HepG2 (cell line): ENCODE measurements around the gene C1orf35. TPM values are rescaled to one million over a fixed set of nuclear protein-coding genes. Genes with fewer than 3 reads are reported as not detected.

Source experiments
- AHR ChIP-seq: IDR thresholded peaks from 2 replicates; pipeline ENCODE4 v1.6.1; 2018; ENCODE audit warnings: missing genetic modification reagents, missing compliant biosample characterization
- CBX5 ChIP-seq: sonication (generic); formaldehyde crosslinking; IDR thresholded peaks from 2 replicates; pipeline ENCODE4 v1.4.0; 2020; ENCODE audit warnings: missing genetic modification reagents, borderline replicate concordance
- FOXA3 ChIP-seq: IDR thresholded peaks from 2 replicates; pipeline ENCODE4 v1.6.1; 2016; ENCODE audit warnings: missing genetic modification reagents, missing compliant biosample characterization
- FOXJ3 ChIP-seq: sonication (generic); formaldehyde crosslinking; IDR thresholded peaks from 2 replicates; pipeline ENCODE4 v1.4.0; 2020; ENCODE audit warnings: missing genetic modification reagents, mild to moderate bottlenecking, borderline replicate concordance
- HOXA5 ChIP-seq: sonication (generic); formaldehyde crosslinking; IDR thresholded peaks from 2 replicates; pipeline ENCODE4 v1.4.0; 2020; ENCODE audit warnings: missing genetic modification reagents
- JUN ChIP-seq: sonication (generic); formaldehyde crosslinking; IDR thresholded peaks from 2 replicates; pipeline ENCODE4 v1.4.0; 2020; ENCODE audit warnings: mild to moderate bottlenecking, missing genetic modification reagents
- MAFK ChIP-seq, 2 experiments: IDR thresholded peaks in 1 of 2; conservative IDR thresholded peaks in 1 of 2; 2 replicates each; pipeline ENCODE4 v1.6.1; 2011; ENCODE audit warnings: improper control_type of control experiment in 2 of 2, low read length in 2 of 2
- MED1 ChIP-seq: sonication (generic); formaldehyde crosslinking; IDR thresholded peaks from 2 replicates; pipeline ENCODE4 v1.4.0; 2020; ENCODE audit warnings: missing genetic modification reagents
- NCOR1 ChIP-seq: fragments of 200-600 bp; sonication (generic); IDR thresholded peaks from 2 replicates; pipeline ENCODE4 v1.7.0; 2017; ENCODE audit warnings: antibody characterized with exemption, low read length, borderline replicate concordance
- NFKB2 ChIP-seq: sonication (generic); formaldehyde crosslinking; IDR thresholded peaks from 2 replicates; pipeline ENCODE4 v1.4.0; 2020; ENCODE audit warnings: missing genetic modification reagents, borderline replicate concordance
- NFYB ChIP-seq: sonication (generic); formaldehyde crosslinking; IDR thresholded peaks from 2 replicates; pipeline ENCODE4 v1.4.0; 2020; ENCODE audit warnings: missing genetic modification reagents
- RNF2 ChIP-seq: fragments of 450-650 bp; conservative IDR thresholded peaks from 2 replicates; pipeline ENCODE4 v1.6.1; 2016; ENCODE audit warnings: low read depth
- SAFB2 ChIP-seq: sonication (generic); formaldehyde crosslinking; IDR thresholded peaks from 2 replicates; pipeline ENCODE4 v1.5.1; 2020; ENCODE audit warnings: missing genetic modification reagents, low read depth, mild to moderate bottlenecking, borderline replicate concordance
- TCF12 ChIP-seq, 2 experiments: fragments of 450-650 bp in 1 of 2; sonication (generic) in 1 of 2; formaldehyde crosslinking in 1 of 2; IDR thresholded peaks; 2 replicates each; pipeline versions ENCODE4 v1.6.1 to v1.8.0; 2017 to 2022; ENCODE audit warnings: antibody characterized with exemption in 1 of 2, mild to moderate bottlenecking in 1 of 2, missing genetic modification reagents in 1 of 2, moderate library complexity in 1 of 2
- YEATS4 ChIP-seq: sonication (generic); formaldehyde crosslinking; IDR thresholded peaks from 2 replicates; pipeline ENCODE4 v1.4.0; 2020; ENCODE audit warnings: missing genetic modification reagents, borderline replicate concordance
- ZBTB4 ChIP-seq: sonication (generic); formaldehyde crosslinking; IDR thresholded peaks from 2 replicates; pipeline ENCODE4 v1.4.0; 2020; ENCODE audit warnings: missing genetic modification reagents, mild to moderate bottlenecking, borderline replicate concordance
- ZKSCAN1 ChIP-seq: fragments of 150-350 bp; IDR thresholded peaks from 2 replicates; pipeline ENCODE4 v1.6.1; 2014; ENCODE audit warnings: low read length
- ZNF33A ChIP-seq: sonication (generic); formaldehyde crosslinking; IDR thresholded peaks from 2 replicates; pipeline ENCODE4 v1.5.1; 2020; ENCODE audit warnings: missing genetic modification reagents, mild to moderate bottlenecking, moderate library complexity, borderline replicate concordance
- ZNF724P ChIP-seq: sonication (generic); formaldehyde crosslinking; IDR thresholded peaks from 2 replicates; pipeline ENCODE4 v1.8.0; 2022; ENCODE audit warnings: missing genetic modification reagents, borderline replicate concordance
- polyA plus RNA-seq, 8 experiments: library from polyadenylated mRNA; depleted of rRNA in 3 of 8; stranded (reverse) in 7 of 8; unstranded in 1 of 8; fragments of >200 nt; fragmentation: Illumina TruSeq in 4 of 8; extraction: Trizol in 4 of 8; gene quantifications; 2 replicates each; pipeline versions ENCODE4 v1.2.1 to v1.2.3, GENCODE V29; 2011 to 2016; ENCODE audit warnings: low read depth in 4 of 8, missing spikeins in 1 of 8, mixed read lengths in 1 of 8; ENCODE audit not compliant: insufficient read depth in 1 of 8
- total RNA-seq, 5 experiments: library from RNA; depleted of rRNA; stranded (reverse); fragments of >200 nt; fragmentation: Illumina TruSeq; extraction: Trizol; gene quantifications; 2 replicates each; pipeline ENCODE4 v1.2.3, GENCODE V29; 2016; ENCODE audit warnings: low read depth in 1 of 5
- TF ChIP-seq, protein P1 (sequence below): sonication (generic); formaldehyde crosslinking; IDR thresholded peaks from 2 replicates; pipeline ENCODE4 v1.9.0; 2021; ENCODE audit warnings: missing genetic modification reagents, borderline replicate concordance
- TF ChIP-seq, protein P2 (sequence below): sonication (generic); formaldehyde crosslinking; IDR thresholded peaks from 2 replicates; pipeline ENCODE4 v1.4.0; 2020; ENCODE audit warnings: mild to moderate bottlenecking, missing genetic modification reagents

C1orf35 gene
- total and polyA plus RNA-seq, 2 of the 13 experiments (the other 11 are each of a cell fraction or from before 2014, with no cell fraction given) = 8.1 to 19.3 TPM

DNA sequence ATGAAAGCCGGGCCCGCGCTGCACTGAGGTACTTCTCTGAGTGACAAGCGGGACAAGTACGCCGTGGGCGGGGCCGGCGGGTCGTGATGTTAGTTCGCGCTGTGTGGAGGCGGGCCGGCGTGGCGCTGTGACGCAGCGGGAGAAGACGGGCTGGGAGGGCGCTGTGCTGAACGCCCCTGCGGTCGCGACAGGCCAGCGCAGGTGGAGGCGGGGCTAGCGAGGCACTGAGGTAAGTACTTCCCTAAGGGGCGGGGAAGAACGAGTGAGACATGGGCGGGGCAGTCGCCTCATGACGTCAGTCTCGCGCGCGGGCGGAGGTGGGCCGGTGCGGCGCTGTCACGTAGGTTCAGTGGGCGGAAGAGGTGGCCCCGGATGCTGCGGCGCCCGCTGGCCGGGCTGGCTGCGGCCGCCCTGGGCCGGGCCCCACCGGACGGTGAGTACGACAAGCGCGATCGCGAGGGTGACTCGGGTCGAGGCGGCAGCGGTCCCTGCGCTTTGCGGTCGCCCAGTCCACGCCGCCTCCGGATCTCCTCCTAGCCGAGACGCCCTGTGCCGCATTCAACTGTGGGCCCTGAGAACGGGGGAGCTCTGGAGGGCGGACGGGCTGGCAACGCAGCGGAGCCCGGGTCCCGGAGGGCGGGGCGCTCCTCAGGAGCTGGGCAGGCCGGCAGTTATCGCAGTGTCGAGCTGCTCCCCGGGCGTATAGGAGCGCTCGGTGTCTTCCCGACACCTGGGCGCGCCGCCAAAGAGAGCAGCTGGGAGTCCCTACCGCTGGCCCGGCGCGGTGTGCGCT lies 37.0 kb upstream of the C1orf35 start, which contains the start of gene GUK1 (continued):
- TF ChIP-seq, protein P1, sequence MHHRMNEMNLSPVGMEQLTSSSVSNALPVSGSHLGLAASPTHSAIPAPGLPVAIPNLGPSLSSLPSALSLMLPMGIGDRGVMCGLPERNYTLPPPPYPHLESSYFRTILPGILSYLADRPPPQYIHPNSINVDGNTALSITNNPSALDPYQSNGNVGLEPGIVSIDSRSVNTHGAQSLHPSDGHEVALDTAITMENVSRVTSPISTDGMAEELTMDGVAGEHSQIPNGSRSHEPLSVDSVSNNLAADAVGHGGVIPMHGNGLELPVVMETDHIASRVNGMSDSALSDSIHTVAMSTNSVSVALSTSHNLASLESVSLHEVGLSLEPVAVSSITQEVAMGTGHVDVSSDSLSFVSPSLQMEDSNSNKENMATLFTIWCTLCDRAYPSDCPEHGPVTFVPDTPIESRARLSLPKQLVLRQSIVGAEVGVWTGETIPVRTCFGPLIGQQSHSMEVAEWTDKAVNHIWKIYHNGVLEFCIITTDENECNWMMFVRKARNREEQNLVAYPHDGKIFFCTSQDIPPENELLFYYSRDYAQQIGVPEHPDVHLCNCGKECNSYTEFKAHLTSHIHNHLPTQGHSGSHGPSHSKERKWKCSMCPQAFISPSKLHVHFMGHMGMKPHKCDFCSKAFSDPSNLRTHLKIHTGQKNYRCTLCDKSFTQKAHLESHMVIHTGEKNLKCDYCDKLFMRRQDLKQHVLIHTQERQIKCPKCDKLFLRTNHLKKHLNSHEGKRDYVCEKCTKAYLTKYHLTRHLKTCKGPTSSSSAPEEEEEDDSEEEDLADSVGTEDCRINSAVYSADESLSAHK (CRISPR knock-in tag) = no peak
- TF ChIP-seq JUN (CRISPR knock-in tag) = peak; percentile 18; the same call in 1 of the 2 replicates
- TF ChIP-seq SAFB2 (CRISPR knock-in tag) = no peak; the same call in 1 of the 2 replicates
- peak; percentile 84; the same call in 1 of the 2 replicates for TF ChIP-seq CBX5
- TF ChIP-seq, protein P2, sequence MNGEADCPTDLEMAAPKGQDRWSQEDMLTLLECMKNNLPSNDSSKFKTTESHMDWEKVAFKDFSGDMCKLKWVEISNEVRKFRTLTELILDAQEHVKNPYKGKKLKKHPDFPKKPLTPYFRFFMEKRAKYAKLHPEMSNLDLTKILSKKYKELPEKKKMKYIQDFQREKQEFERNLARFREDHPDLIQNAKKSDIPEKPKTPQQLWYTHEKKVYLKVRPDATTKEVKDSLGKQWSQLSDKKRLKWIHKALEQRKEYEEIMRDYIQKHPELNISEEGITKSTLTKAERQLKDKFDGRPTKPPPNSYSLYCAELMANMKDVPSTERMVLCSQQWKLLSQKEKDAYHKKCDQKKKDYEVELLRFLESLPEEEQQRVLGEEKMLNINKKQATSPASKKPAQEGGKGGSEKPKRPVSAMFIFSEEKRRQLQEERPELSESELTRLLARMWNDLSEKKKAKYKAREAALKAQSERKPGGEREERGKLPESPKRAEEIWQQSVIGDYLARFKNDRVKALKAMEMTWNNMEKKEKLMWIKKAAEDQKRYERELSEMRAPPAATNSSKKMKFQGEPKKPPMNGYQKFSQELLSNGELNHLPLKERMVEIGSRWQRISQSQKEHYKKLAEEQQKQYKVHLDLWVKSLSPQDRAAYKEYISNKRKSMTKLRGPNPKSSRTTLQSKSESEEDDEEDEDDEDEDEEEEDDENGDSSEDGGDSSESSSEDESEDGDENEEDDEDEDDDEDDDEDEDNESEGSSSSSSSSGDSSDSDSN = peak; percentile 79
- TF ChIP-seq TCF12 (IDR thresholded peaks at IDR 0.05) = no peak
- TF ChIP-seq TCF12 (CRISPR knock-in tag; IDR thresholded peaks at IDR 0.05) = peak; percentile 51; the same call in 1 of the 2 replicates
- TF ChIP-seq ZNF724P (CRISPR knock-in tag) = peak; percentile 27; the same call in 1 of the 2 replicates
- peak; percentile 77 for TF ChIP-seq NFYB (CRISPR knock-in tag)
- no peak for TF ChIP-seq ZKSCAN1
- TF ChIP-seq MAFK (conservative IDR thresholded peaks at IDR 0.05 in 1 of 2, IDR thresholded peaks at IDR 0.05 in 1 of 2; ENCODE audit: low read length in 2 of 2) = no peak
- TF ChIP-seq FOXA3 (CRISPR knock-in tag) = peak; percentile 33; the same call in 1 of the 2 replicates
- peak; percentile 51; the same call in 1 of the 2 replicates for TF ChIP-seq ZBTB4 (CRISPR knock-in tag)
- TF ChIP-seq YEATS4 (CRISPR knock-in tag) = peak; percentile 85
- TF ChIP-seq MED1 (CRISPR knock-in tag) = peak; percentile 77
- 0 out of 2 replicates have a peak, but pooled peaks have one; percentile 25 for TF ChIP-seq RNF2
- TF ChIP-seq HOXA5 (CRISPR knock-in tag) = peak; percentile 64; the same call in 1 of the 2 replicates
- TF ChIP-seq NCOR1 = no peak
- TF ChIP-seq ZNF33A (CRISPR knock-in tag) = 0 out of 2 replicates have a peak, but pooled peaks have one; percentile 5
- TF ChIP-seq NFKB2 = no peak; the same call in 1 of the 2 replicates
- TF ChIP-seq AHR (CRISPR knock-in tag) = 0 out of 2 replicates have a peak, but pooled peaks have one; percentile 43
- no peak for TF ChIP-seq FOXJ3 (CRISPR knock-in tag)
